Endodermal cell (in vitro differentiated cells): Measurements from ENCODE around the gene PSD2. TPM values are rescaled to one million over a fixed set of nuclear protein-coding genes. Genes with fewer than 3 reads are reported as not detected.

Source experiments
- DNase-seq: peaks from one replicate; pipeline ENCODE4 v3.0.0-alpha.2; 2017
- H3K27ac ChIP-seq: 2 replicates; pipeline ENCODE4 v1.5.1; 2013; ENCODE audit warnings: mild to moderate bottlenecking, low read depth, low read length, moderate library complexity
- H3K27me3 ChIP-seq: 2 replicates; pipeline ENCODE4 v1.6.1; 2013; ENCODE audit warnings: mild to moderate bottlenecking, low read length, moderate library complexity; ENCODE audit not compliant: insufficient read depth, control insufficient read depth, poor library complexity, severe bottlenecking
- H3K36me3 ChIP-seq: 2 replicates; pipeline ENCODE4 v1.7.0; 2013; ENCODE audit warnings: mild to moderate bottlenecking, low read length, moderate library complexity; ENCODE audit not compliant: control insufficient read depth, insufficient read depth
- H3K4me1 ChIP-seq: one replicate; pipeline ENCODE4 v1.7.0; 2013; ENCODE audit warnings: low read length; ENCODE audit not compliant: control insufficient read depth, insufficient read depth
- H3K4me3 ChIP-seq: 2 replicates; pipeline ENCODE4 v1.5.1; 2013; ENCODE audit warnings: mild to moderate bottlenecking, low read length, moderate library complexity
- H3K9ac ChIP-seq: 2 replicates; pipeline ENCODE4 v1.6.1; 2013; ENCODE audit warnings: mild to moderate bottlenecking, low read length, moderate library complexity; ENCODE audit not compliant: poor library complexity, severe bottlenecking; ENCODE audit errors: extremely low read depth
- H3K9me3 ChIP-seq: 2 replicates; pipeline ENCODE4 v1.6.1; 2013; ENCODE audit warnings: mild to moderate bottlenecking, low read length, moderate library complexity; ENCODE audit not compliant: control insufficient read depth
- H3K27ac Mint-ChIP-seq: 2 replicates; pipeline ENCODE4 v1.8.0; 2020; ENCODE audit warnings: mixed read lengths
- H3K27me3 Mint-ChIP-seq: 2 replicates; pipeline ENCODE4 v1.8.0; 2021; ENCODE audit warnings: mild to moderate bottlenecking, mixed read lengths; ENCODE audit not compliant: insufficient read depth
- H3K36me3 Mint-ChIP-seq: 2 replicates; pipeline ENCODE4 v1.8.0; 2020; ENCODE audit warnings: low read depth, mixed read lengths
- H3K4me1 Mint-ChIP-seq: 2 replicates; pipeline ENCODE4 v1.8.0; 2020; ENCODE audit warnings: mixed read lengths
- H3K4me3 Mint-ChIP-seq: 2 replicates; pipeline ENCODE4 v1.8.0; 2020; ENCODE audit warnings: mild to moderate bottlenecking, moderate library complexity, mixed read lengths
- H3K9me3 Mint-ChIP-seq: 2 replicates; pipeline ENCODE4 v1.8.0; 2020; ENCODE audit warnings: mild to moderate bottlenecking, mixed read lengths
- WGBS, 2 experiments: methylation state at CpG; one replicate each; pipeline versions ENCODE4 v1.1.5 to v1.1.7; 2013; ENCODE audit warnings: missing lambda C conversion rate in 2 of 2, mixed read lengths in 1 of 2; ENCODE audit not compliant: insufficient coverage in 1 of 2, insufficient read length in 1 of 2; 5-methylcytosine and 5-hydroxymethylcytosine counted together
- total RNA-seq, 2 donors: library from RNA; stranded (reverse); fragmentation: NEBNext Ultra II Directional in 1 of 2; extraction: Animal tissue kit (Norgen Biotek cat#: 25700) in 1 of 2; gene quantifications; 2 replicates in 1 of 2; 3 replicates in 1 of 2; pipeline ENCODE4 v1.2.1, GENCODE V29; 2021
- TF ChIP-seq, protein P1 (sequence below): fragments of 200-600 bp; sonication (generic); conservative IDR thresholded peaks from 2 replicates; pipeline ENCODE4 v1.5.0; 2021; ENCODE audit warnings: antibody characterized with exemption, mild to moderate bottlenecking

The PSD2 gene
- total RNA-seq, 2 donors from 2014 or later = 0.55 to 2.5 TPM

GRCh38 chr5:139847790-139848507, 52.3 kb downstream of the PSD2 start:
- Mint-ChIP-seq H3K27me3 (peaks cover 78% of the 10 kb centered on the region), H3K27ac (no peak overlapping the region), H3K4me1 (peaks cover under 1% of the 10 kb centered on the region), H3K9me3 (no peaks in the 10 kb centered on the region), H3K4me3 (peak overlapping the region; percentile 40), H3K36me3 (peaks cover 10% of the 10 kb centered on the region)
- Histone ChIP-seq H3K9me3 (no peaks in the 10 kb centered on the region), H3K4me3 (peak overlapping the region; percentile 75), H3K27ac (no peak overlapping the region), H3K27me3 (peaks cover 57% of the 10 kb centered on the region), H3K36me3 (no peaks in the 10 kb centered on the region), H3K4me1 (no peaks in the 10 kb centered on the region), H3K9ac (no peak overlapping the region)
- 0 to 1% methylated on average over 20 to 107 of the region's 107 CpGs for WGBS, 2 experiments
- TF ChIP-seq, protein P1, sequence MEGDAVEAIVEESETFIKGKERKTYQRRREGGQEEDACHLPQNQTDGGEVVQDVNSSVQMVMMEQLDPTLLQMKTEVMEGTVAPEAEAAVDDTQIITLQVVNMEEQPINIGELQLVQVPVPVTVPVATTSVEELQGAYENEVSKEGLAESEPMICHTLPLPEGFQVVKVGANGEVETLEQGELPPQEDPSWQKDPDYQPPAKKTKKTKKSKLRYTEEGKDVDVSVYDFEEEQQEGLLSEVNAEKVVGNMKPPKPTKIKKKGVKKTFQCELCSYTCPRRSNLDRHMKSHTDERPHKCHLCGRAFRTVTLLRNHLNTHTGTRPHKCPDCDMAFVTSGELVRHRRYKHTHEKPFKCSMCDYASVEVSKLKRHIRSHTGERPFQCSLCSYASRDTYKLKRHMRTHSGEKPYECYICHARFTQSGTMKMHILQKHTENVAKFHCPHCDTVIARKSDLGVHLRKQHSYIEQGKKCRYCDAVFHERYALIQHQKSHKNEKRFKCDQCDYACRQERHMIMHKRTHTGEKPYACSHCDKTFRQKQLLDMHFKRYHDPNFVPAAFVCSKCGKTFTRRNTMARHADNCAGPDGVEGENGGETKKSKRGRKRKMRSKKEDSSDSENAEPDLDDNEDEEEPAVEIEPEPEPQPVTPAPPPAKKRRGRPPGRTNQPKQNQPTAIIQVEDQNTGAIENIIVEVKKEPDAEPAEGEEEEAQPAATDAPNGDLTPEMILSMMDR = peak; percentile 25
- DNase-seq = peak; percentile 82

GRCh38 chr5:139848508-139849100, 53.0 kb downstream of the PSD2 start:
- Mint-ChIP-seq H3K4me3 (peak overlapping the region; percentile 40), H3K27ac (no peak overlapping the region), H3K4me1 (peaks cover 6% of the 10 kb centered on the region), H3K36me3 (peaks cover 10% of the 10 kb centered on the region), H3K9me3 (no peaks in the 10 kb centered on the region), H3K27me3 (peaks cover 71% of the 10 kb centered on the region)
- WGBS, 2 experiments = 18 to 59% methylated on average over 7 to 38 of the region's 43 CpGs
- Histone ChIP-seq H3K4me1 (no peaks in the 10 kb centered on the region), H3K9me3 (no peaks in the 10 kb centered on the region), H3K9ac (no peak overlapping the region), H3K27me3 (peaks cover 50% of the 10 kb centered on the region), H3K27ac (no peak overlapping the region), H3K4me3 (peak overlapping the region; percentile 75), H3K36me3 (no peaks in the 10 kb centered on the region)
- DNase-seq = no peak
- TF ChIP-seq, protein P1 = no peak

- no peak for DNase-seq
- Mint-ChIP-seq H3K36me3 (peaks cover 10% of the 10 kb centered on the region), H3K27ac (no peak overlapping the region), H3K27me3 (peaks cover 68% of the 10 kb centered on the region), H3K4me1 (peaks cover 6% of the 10 kb centered on the region), H3K4me3 (no peak overlapping the region), H3K9me3 (no peaks in the 10 kb centered on the region)
- Histone ChIP-seq H3K4me1 (no peaks in the 10 kb centered on the region), H3K36me3 (no peaks in the 10 kb centered on the region), H3K27ac (no peak overlapping the region), H3K9ac (no peak overlapping the region), H3K27me3 (peaks cover 45% of the 10 kb centered on the region), H3K4me3 (no peak overlapping the region), H3K9me3 (no peaks in the 10 kb centered on the region)
- 69 to 86% methylated on average over 5 to 7 of the region's 7 CpGs for WGBS, 2 experiments
- TF ChIP-seq, protein P1 = no peak
Measured at GRCh38 chr5:139849501-139849900, 53.9 kb downstream of the PSD2 start.
